ENCODE data around the gene ABLIM2.

DNA sequence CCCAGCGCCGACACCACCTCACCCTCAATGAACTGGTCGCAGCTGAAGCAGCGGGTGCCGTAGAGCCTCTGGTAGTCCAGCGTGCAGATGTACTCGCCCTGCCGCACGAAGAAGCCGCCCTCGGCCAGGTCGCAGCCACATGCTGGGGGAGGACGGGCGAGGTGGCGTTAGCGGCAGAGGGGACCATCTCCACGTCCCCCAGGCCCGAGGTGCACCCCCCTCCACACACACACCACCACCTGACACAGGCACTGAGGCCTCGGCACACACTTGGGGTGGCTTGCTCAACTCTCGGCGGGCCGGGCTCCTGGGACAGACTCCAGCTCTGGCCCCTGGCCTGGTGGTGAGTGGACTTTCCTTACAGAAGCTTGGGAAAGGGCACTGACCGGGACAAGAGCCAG, 61.5 kb downstream of the ABLIM2 start:
- TF ChIP-seq, protein P1, sequence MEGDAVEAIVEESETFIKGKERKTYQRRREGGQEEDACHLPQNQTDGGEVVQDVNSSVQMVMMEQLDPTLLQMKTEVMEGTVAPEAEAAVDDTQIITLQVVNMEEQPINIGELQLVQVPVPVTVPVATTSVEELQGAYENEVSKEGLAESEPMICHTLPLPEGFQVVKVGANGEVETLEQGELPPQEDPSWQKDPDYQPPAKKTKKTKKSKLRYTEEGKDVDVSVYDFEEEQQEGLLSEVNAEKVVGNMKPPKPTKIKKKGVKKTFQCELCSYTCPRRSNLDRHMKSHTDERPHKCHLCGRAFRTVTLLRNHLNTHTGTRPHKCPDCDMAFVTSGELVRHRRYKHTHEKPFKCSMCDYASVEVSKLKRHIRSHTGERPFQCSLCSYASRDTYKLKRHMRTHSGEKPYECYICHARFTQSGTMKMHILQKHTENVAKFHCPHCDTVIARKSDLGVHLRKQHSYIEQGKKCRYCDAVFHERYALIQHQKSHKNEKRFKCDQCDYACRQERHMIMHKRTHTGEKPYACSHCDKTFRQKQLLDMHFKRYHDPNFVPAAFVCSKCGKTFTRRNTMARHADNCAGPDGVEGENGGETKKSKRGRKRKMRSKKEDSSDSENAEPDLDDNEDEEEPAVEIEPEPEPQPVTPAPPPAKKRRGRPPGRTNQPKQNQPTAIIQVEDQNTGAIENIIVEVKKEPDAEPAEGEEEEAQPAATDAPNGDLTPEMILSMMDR (IDR thresholded peaks at IDR 0.05 in 2 of 3, conservative IDR thresholded peaks at IDR 0.05 in 1 of 3; ENCODE audit: borderline replicate concordance in 1 of 3, insufficient read depth in 1 of 3, low read depth in 2 of 3, low read length in 2 of 3): no peak
- TF ChIP-seq ZNF274 (IDR thresholded peaks at IDR 0.05; ENCODE audit: low read depth, low read length) (no peak), POLR2A (IDR thresholded peaks at IDR 0.05; ENCODE audit: borderline replicate concordance, extremely low read depth, insufficient read depth, insufficient read length) (no peak), RAD21 (IDR thresholded peaks at IDR 0.05; ENCODE audit: low read depth) (no peak), SIN3A (IDR thresholded peaks at IDR 0.05; ENCODE audit: low read depth) (no peak), POLR2AphosphoS5 (IDR thresholded peaks at IDR 0.05; ENCODE audit: low read depth, low read length) (no peak)
- TF ChIP-seq, protein P2, sequence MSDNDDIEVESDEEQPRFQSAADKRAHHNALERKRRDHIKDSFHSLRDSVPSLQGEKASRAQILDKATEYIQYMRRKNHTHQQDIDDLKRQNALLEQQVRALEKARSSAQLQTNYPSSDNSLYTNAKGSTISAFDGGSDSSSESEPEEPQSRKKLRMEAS (IDR thresholded peaks at IDR 0.05): no peak
